ENCODE data around the gene THAP12.

Gene THAP12, protein sequence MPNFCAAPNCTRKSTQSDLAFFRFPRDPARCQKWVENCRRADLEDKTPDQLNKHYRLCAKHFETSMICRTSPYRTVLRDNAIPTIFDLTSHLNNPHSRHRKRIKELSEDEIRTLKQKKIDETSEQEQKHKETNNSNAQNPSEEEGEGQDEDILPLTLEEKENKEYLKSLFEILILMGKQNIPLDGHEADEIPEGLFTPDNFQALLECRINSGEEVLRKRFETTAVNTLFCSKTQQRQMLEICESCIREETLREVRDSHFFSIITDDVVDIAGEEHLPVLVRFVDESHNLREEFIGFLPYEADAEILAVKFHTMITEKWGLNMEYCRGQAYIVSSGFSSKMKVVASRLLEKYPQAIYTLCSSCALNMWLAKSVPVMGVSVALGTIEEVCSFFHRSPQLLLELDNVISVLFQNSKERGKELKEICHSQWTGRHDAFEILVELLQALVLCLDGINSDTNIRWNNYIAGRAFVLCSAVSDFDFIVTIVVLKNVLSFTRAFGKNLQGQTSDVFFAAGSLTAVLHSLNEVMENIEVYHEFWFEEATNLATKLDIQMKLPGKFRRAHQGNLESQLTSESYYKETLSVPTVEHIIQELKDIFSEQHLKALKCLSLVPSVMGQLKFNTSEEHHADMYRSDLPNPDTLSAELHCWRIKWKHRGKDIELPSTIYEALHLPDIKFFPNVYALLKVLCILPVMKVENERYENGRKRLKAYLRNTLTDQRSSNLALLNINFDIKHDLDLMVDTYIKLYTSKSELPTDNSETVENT

DNA sequence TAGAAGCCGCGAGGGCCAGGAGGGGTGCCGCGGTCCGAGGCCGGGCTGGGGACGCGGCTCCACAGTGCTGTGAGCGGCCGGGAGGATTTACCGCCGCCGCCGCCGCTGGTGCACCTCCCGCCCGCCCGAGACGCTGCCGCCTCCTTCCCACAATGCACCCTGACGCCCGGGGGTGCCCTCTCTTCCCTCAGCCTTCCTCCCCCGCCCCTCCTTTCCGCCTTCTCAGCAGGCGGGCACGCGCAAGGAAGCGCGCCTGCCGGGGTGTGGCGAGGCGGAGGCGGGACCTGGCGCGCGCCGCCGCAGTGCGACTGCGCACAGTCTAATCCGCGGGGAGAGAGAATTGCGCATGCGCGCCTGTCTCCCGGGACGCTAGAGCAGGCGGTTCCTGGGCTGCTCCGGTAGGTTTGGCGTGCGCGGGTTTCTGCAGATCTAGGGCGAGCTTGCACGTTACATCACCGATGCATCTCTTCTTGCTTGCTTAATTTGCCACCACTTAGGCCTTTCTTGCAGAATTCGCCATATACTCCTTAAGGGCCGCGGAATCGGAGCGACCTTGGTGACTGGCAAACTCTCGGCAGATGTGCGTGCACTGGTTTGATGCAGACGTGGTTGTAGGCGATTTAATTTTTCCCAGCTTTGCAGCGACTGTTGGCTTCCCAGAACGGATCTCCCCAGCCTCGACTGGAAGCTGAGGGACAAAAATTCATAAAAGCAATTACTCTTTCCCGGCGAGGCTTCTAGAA, at the start of gene THAP12, which contains the start of gene GVQW3:
Gene THAP12, minus strand, starts transcription at position 156 of the 743 bp plus-strand sequence. CDS start 296 bp downstream, outside the sequence.
Gene GVQW3, plus strand, starts transcription at position 347 of the 743 bp plus-strand sequence. CDS start 506 bp downstream, outside the sequence.
- Histone ChIP-seq H3K9me3 (ENCODE audit: control insufficient read depth in 5 of 5, low read length in 5 of 5) (no peaks in the 10 kb centered on the region), H3K27me3 (ENCODE audit: control insufficient read depth in 5 of 5, insufficient read depth in 4 of 5, low read length in 5 of 5) (no peaks in the 10 kb centered on the region), H3K9ac (ENCODE audit: low read length in 5 of 5) (peak within 1 kb of the TSS; percentile 65 to 89 (median 87)), H3K36me3 (ENCODE audit: control insufficient read depth in 5 of 5, insufficient read depth in 5 of 5, low read length in 5 of 5) (no peaks in the 10 kb centered on the region), H3K4me3 (ENCODE audit: low read depth in 1 of 5, low read length in 5 of 5) (peak within 1 kb of the TSS; percentile 81 to 97 (median 95)), H3K4me1 (ENCODE audit: control insufficient read depth in 5 of 5, insufficient read depth in 5 of 5, low read length in 5 of 5) (peaks cover 5 to 33% (median 27%) of the 10 kb centered on the region in 5 donors), H3K27ac (ENCODE audit: low read depth, low read length) (peak within 1 kb of the TSS; percentile 70)

DNA sequence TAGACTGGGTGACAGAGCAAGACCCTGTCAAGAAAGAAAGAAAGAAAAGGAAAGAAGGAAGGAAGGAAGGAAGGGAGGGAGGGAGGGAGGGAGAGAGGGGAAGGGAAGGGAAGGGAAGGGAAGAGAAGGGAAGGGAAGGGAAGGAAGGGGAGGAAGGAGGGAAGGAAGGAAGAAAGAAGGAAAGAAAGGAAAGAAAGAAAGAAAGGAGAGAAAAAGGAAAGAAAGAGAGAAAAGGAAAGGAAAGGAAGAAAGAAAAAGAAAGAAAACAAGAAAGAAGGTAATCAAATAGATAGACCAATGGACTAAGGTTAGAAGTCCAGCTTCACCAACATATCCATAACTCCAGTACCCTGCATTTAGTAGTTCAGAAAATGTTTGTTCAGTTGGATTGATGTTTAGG, 45.7 kb upstream of the THAP12 start:
- Histone ChIP-seq H3K36me3 (ENCODE audit: control insufficient read depth in 5 of 5, insufficient read depth in 5 of 5, low read length in 5 of 5) (no peaks in the 10 kb centered on the region), H3K27ac (ENCODE audit: low read depth, low read length) (no peak overlapping the region), H3K9me3 (ENCODE audit: control insufficient read depth in 5 of 5, low read length in 5 of 5) (no peaks in the 10 kb centered on the region), H3K9ac (ENCODE audit: low read length in 5 of 5) (no peak overlapping the region), H3K4me3 (ENCODE audit: low read depth in 1 of 5, low read length in 5 of 5) (no peak overlapping the region), H3K4me1 (ENCODE audit: control insufficient read depth in 5 of 5, insufficient read depth in 5 of 5, low read length in 5 of 5) (no peaks in the 10 kb centered on the region), H3K27me3 (ENCODE audit: control insufficient read depth in 5 of 5, insufficient read depth in 4 of 5, low read length in 5 of 5) (peaks cover 0 to 3% (median 0%) of the 10 kb centered on the region in 5 donors)

DNA sequence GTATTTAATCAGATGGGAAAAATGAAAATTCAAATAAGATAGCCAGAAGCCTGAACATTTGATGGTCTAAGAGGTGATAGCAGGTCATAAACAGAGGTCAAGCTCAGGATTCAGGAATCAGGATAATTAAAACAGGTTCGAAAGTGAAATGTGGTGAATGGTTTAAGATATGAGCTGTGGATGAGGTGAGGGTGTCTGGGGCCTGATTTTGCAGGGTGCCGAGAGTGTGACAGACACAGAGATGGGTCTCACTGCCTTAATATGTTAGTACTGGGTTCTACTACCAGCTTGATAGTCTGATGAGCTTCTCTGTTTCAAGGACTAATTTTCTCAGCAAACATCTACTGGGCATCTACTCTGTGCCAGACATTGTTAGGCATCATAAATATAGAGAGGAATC, 44.0 kb upstream of the THAP12 start:
- H3K9ac ChIP-seq (ENCODE audit: low read length in 5 of 5) = no peak overlapping the region
- H3K9me3 ChIP-seq (ENCODE audit: control insufficient read depth in 5 of 5, low read length in 5 of 5) = no peaks in the 10 kb centered on the region
- no peak overlapping the region for H3K4me3 ChIP-seq (ENCODE audit: low read depth in 1 of 5, low read length in 5 of 5)
- H3K27ac ChIP-seq (ENCODE audit: low read depth, low read length) = no peak overlapping the region
- H3K4me1 ChIP-seq (ENCODE audit: control insufficient read depth in 5 of 5, insufficient read depth in 5 of 5, low read length in 5 of 5) = no peaks in the 10 kb centered on the region
- H3K27me3 ChIP-seq (ENCODE audit: control insufficient read depth in 5 of 5, insufficient read depth in 4 of 5, low read length in 5 of 5) = peaks cover 0 to 3% (median 0%) of the 10 kb centered on the region in 5 donors
- H3K36me3 ChIP-seq (ENCODE audit: control insufficient read depth in 5 of 5, insufficient read depth in 5 of 5, low read length in 5 of 5) = no peaks in the 10 kb centered on the region

DNA sequence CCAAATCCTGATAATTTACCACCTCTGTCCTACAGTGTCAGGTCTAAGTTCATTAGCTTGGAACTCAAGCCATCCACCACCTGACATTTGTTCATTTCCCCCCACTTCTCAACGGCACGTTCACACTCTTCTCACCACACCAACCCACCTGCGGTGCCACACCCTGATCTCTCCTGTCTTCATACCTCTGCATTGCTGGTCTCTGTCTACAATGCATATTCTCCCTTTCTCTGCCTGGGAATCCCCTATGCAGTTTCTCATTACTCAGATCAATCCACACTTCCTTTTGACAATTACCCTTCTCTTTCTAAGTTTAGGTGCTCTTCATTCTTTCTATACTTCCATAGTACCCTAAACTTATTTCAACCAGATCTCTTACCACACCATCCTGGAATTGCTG, 43.4 kb upstream of the THAP12 start:
- Histone ChIP-seq H3K4me1 (ENCODE audit: control insufficient read depth in 5 of 5, insufficient read depth in 5 of 5, low read length in 5 of 5) (no peaks in the 10 kb centered on the region), H3K36me3 (ENCODE audit: control insufficient read depth in 5 of 5, insufficient read depth in 5 of 5, low read length in 5 of 5) (no peaks in the 10 kb centered on the region)

DNA sequence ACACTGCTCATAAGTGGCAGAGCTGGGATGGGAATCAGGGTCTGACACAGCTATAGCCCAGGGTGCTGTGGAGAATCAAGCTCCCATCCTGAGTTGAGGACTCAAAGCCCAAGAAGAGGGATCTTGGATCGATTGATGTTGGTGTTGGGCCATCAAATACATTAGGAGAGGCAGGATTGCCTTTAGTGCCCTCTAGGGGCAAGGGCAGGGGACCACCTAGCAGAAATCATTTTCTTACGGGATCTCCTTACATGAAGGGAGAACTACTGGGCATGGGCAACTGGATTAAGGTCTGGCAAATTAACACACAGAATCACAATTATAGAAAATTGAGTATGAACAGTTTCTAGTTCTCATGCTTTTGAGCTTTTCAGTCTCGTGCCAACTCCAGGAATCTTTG, 39.0 kb upstream of the THAP12 start:
- Histone ChIP-seq H3K4me1 (ENCODE audit: control insufficient read depth in 5 of 5, insufficient read depth in 5 of 5, low read length in 5 of 5) (no peaks in the 10 kb centered on the region), H3K36me3 (ENCODE audit: control insufficient read depth in 5 of 5, insufficient read depth in 5 of 5, low read length in 5 of 5) (no peaks in the 10 kb centered on the region), H3K4me3 (ENCODE audit: low read depth in 1 of 5, low read length in 5 of 5) (no peak overlapping the region), H3K9me3 (ENCODE audit: control insufficient read depth in 5 of 5, low read length in 5 of 5) (no peaks in the 10 kb centered on the region), H3K27ac (ENCODE audit: low read depth, low read length) (no peak overlapping the region), H3K27me3 (ENCODE audit: control insufficient read depth in 5 of 5, insufficient read depth in 4 of 5, low read length in 5 of 5) (peaks cover 0 to 4% (median 0%) of the 10 kb centered on the region in 5 donors), H3K9ac (ENCODE audit: low read length in 5 of 5) (no peak overlapping the region)

More for the DNA sequence above, 43.4 kb upstream of the THAP12 start:
- peaks cover 0 to 3% (median 0%) of the 10 kb centered on the region in 5 donors for H3K27me3 ChIP-seq (ENCODE audit: control insufficient read depth in 5 of 5, insufficient read depth in 4 of 5, low read length in 5 of 5)
- no peak overlapping the region for H3K9ac ChIP-seq (ENCODE audit: low read length in 5 of 5)
- no peak overlapping the region for H3K4me3 ChIP-seq (ENCODE audit: low read depth in 1 of 5, low read length in 5 of 5)
- no peak overlapping the region for H3K27ac ChIP-seq (ENCODE audit: low read depth, low read length)
- no peaks in the 10 kb centered on the region for H3K9me3 ChIP-seq (ENCODE audit: control insufficient read depth in 5 of 5, low read length in 5 of 5)

DNA sequence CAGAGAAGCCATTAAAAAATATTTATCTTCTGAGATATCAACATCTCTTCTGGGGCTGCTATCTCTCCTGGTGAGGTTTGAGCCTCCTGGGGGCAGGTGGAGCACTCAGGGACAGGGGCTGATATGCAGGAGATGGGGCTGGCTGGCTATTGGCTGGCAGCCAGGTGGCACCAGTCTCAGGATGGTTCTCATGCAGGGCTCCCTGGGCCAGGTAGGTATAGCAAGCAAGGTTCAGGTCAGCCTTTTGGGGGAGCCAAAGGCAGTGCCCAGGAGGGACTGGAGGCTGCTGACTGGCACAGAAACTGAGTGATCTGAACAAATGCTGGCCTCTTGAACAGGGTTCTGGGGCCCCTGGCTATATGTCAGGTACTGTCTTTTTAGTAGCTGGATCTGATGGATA, 34.1 kb upstream of the THAP12 start:
- H3K9ac ChIP-seq (ENCODE audit: low read length in 5 of 5) = no peak overlapping the region
- H3K9me3 ChIP-seq (ENCODE audit: control insufficient read depth in 5 of 5, low read length in 5 of 5) = no peaks in the 10 kb centered on the region
- H3K4me1 ChIP-seq (ENCODE audit: control insufficient read depth in 5 of 5, insufficient read depth in 5 of 5, low read length in 5 of 5) = peaks cover 0 to 4% (median 0%) of the 10 kb centered on the region in 5 donors
- no peaks in the 10 kb centered on the region for H3K36me3 ChIP-seq (ENCODE audit: control insufficient read depth in 5 of 5, insufficient read depth in 5 of 5, low read length in 5 of 5)
- peaks cover 0 to 4% (median 0%) of the 10 kb centered on the region in 5 donors for H3K27me3 ChIP-seq (ENCODE audit: control insufficient read depth in 5 of 5, insufficient read depth in 4 of 5, low read length in 5 of 5)
- H3K27ac ChIP-seq (ENCODE audit: low read depth, low read length) = no peak overlapping the region
- H3K4me3 ChIP-seq (ENCODE audit: low read depth in 1 of 5, low read length in 5 of 5) = no peak overlapping the region

DNA sequence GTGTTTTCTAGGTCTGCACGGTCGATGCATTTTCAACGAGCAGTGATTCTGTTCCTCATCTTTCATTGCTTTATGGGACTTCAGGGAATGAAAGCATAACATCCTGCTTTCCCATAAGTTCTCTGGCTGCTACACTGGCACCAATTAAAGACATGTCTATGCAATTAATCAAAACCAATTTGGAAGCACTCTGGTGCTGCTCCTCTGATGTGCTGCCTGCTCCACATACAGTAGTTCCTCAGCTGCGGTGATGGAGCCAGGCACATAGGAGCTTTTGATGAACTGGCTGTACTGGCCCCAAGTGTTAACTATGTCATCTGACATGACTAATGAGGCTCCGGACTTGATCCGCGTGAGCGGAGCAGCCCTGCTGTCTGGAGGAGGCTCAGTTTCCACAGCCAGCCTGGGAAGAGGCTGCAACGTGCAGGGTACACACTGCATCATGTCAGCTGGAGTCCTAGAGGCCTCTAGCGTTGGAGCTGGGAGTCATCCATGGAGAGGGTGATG, 30.0 kb upstream of the THAP12 start:
- Histone ChIP-seq H3K27me3 (ENCODE audit: control insufficient read depth in 5 of 5, insufficient read depth in 4 of 5, low read length in 5 of 5) (peaks cover 0 to 3% (median 0%) of the 10 kb centered on the region in 5 donors), H3K9me3 (ENCODE audit: control insufficient read depth in 5 of 5, low read length in 5 of 5) (no peaks in the 10 kb centered on the region), H3K9ac (ENCODE audit: low read length in 5 of 5) (no peak overlapping the region), H3K36me3 (ENCODE audit: control insufficient read depth in 5 of 5, insufficient read depth in 5 of 5, low read length in 5 of 5) (no peaks in the 10 kb centered on the region), H3K4me1 (ENCODE audit: control insufficient read depth in 5 of 5, insufficient read depth in 5 of 5, low read length in 5 of 5) (peaks cover 0 to 4% (median 0%) of the 10 kb centered on the region in 5 donors), H3K27ac (ENCODE audit: low read depth, low read length) (no peak overlapping the region), H3K4me3 (ENCODE audit: low read depth in 1 of 5, low read length in 5 of 5) (no peak overlapping the region)

DNA sequence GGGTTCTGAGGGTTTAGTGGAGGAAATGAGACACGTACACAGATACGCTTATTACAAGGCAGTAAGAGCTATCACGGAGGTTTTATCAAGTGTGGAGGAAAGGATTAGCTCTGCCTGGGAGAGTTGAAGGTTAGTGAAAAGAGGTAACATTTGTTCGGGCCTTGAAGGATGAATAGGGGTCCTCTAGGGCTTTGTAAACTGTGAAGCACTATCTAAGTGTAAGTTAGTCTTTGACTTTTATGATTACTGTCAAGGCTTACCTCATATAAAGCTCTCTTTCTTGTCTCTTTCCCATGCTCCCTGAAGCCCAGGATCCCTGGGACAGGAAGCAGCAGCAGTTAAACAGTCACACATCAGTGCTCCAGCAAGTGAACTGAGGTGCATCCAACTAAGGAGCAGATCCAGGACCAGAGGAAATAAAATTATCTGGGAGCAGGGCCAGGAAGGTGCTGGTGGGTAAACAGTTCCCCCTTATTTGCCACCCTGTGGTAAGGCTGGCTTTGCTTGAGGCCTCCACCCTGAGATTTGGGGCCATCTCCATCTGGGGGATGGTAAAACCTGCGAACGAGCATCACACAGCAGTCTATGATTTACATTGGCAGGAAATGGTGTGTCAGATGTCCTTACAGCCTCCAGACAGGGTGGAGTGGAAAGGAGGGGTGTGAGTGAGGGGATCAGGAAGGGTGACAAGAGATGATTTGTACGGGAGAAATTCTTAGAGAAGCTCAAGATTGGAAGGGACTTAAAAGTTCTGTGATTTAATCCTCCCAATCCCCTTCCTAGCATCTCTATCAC, 27.4 kb upstream of the THAP12 start:
- Histone ChIP-seq H3K36me3 (ENCODE audit: control insufficient read depth in 5 of 5, insufficient read depth in 5 of 5, low read length in 5 of 5) (no peaks in the 10 kb centered on the region), H3K9ac (ENCODE audit: low read length in 5 of 5) (no peak overlapping the region), H3K27ac (ENCODE audit: low read depth, low read length) (no peak overlapping the region), H3K4me1 (ENCODE audit: control insufficient read depth in 5 of 5, insufficient read depth in 5 of 5, low read length in 5 of 5) (peaks cover 0 to 4% (median 0%) of the 10 kb centered on the region in 5 donors), H3K4me3 (ENCODE audit: low read depth in 1 of 5, low read length in 5 of 5) (no peak overlapping the region), H3K9me3 (ENCODE audit: control insufficient read depth in 5 of 5, low read length in 5 of 5) (no peaks in the 10 kb centered on the region), H3K27me3 (ENCODE audit: control insufficient read depth in 5 of 5, insufficient read depth in 4 of 5, low read length in 5 of 5) (peaks cover 0 to 3% (median 0%) of the 10 kb centered on the region in 5 donors)

DNA sequence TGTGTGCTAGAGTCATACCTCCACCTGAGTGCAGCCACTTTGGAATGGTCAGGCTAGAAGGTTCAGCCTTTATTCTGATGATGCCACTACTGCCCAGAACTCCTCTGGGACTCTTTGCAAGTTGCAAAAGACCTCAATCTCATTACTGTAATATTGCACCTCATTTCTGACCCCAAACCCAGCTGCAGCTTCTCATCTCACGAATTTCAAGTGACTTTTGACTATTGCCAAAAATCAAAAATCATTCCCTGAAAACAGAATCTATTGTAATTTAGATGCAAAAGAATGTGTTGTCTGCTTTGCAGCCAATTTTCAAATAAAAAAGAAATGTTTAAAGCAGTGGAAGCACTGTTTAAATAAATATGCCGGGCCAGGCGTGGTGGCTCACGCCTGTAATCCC, 25.4 kb upstream of the THAP12 start:
- no peak overlapping the region for H3K27ac ChIP-seq (ENCODE audit: low read depth, low read length)
- no peaks in the 10 kb centered on the region for H3K36me3 ChIP-seq (ENCODE audit: control insufficient read depth in 5 of 5, insufficient read depth in 5 of 5, low read length in 5 of 5)
- no peak overlapping the region for H3K9ac ChIP-seq (ENCODE audit: low read length in 5 of 5)
- H3K27me3 ChIP-seq (ENCODE audit: control insufficient read depth in 5 of 5, insufficient read depth in 4 of 5, low read length in 5 of 5) = peaks cover 0 to 3% (median 0%) of the 10 kb centered on the region in 5 donors
- no peak overlapping the region for H3K4me3 ChIP-seq (ENCODE audit: low read depth in 1 of 5, low read length in 5 of 5)
- H3K9me3 ChIP-seq (ENCODE audit: control insufficient read depth in 5 of 5, low read length in 5 of 5) = no peaks in the 10 kb centered on the region
- H3K4me1 ChIP-seq (ENCODE audit: control insufficient read depth in 5 of 5, insufficient read depth in 5 of 5, low read length in 5 of 5) = no peaks in the 10 kb centered on the region

Data from subcutaneous abdominal adipose tissue (tissue), 5 donors.